SH-SY5Y (cell line): ENCODE measurements around the gene SPATA2.

Experiments
- GATA2 ChIP-seq: IDR thresholded peaks from 2 replicates; pipeline ENCODE4 v1.6.1; 2011; ENCODE audit warnings: mild to moderate bottlenecking, low read depth, low read length
- GATA3 ChIP-seq: IDR thresholded peaks from 2 replicates; pipeline ENCODE4 v1.6.1; 2011; ENCODE audit warnings: low read depth, mild to moderate bottlenecking, low read length, moderate library complexity

Gene SPATA2, protein sequence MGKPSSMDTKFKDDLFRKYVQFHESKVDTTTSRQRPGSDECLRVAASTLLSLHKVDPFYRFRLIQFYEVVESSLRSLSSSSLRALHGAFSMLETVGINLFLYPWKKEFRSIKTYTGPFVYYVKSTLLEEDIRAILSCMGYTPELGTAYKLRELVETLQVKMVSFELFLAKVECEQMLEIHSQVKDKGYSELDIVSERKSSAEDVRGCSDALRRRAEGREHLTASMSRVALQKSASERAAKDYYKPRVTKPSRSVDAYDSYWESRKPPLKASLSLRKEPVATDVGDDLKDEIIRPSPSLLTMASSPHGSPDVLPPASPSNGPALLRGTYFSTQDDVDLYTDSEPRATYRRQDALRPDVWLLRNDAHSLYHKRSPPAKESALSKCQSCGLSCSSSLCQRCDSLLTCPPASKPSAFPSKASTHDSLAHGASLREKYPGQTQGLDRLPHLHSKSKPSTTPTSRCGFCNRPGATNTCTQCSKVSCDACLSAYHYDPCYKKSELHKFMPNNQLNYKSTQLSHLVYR

GRCh38 chr20:49915380-49916145 lies at the start of gene SPATA2:
Gene SPATA2 (minus strand): TSS chr20:49915529. CDS start chr20:49908490, 7,039 bp downstream.
- no peak; the same call in 1 of the 2 replicates for TF ChIP-seq GATA2
- no peak for TF ChIP-seq GATA3

DNA sequence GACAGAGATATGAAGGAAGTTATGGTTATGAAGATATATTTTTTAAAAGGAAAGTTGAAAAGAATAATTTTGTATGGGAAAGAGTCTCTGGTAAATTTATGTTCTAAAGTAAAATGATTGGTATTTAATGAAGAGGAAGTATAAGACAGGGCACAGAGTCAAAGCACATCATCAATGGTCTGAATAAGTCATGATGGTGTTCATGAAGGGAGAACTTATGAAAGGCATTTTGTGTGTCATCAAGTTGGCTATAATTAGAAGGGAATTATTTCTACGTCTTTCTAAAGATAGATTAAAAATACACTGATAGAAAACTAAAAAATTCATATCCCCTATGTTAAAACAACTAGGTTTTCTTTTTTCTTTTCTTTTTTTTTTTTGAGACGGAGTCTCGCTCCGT lies 46.1 kb upstream of the SPATA2 start:
- no peak for TF ChIP-seq GATA2
- TF ChIP-seq GATA3, result no peak

- TF ChIP-seq GATA3 (no peak), GATA2 (no peak)
Observed at GRCh38 chr20:49956689-49957088, 41.4 kb upstream of the SPATA2 start.

- TF ChIP-seq GATA3 (no peak), GATA2 (no peak)
Observed at GRCh38 chr20:49955167-49955566, 39.8 kb upstream of the SPATA2 start.

- TF ChIP-seq GATA2, result no peak
- TF ChIP-seq GATA3, result no peak
Observed at GRCh38 chr20:49951151-49951550, 35.8 kb upstream of the SPATA2 start.

- TF ChIP-seq GATA3 (no peak), GATA2 (no peak)
Observed at GRCh38 chr20:49948809-49949507, 33.6 kb upstream of the SPATA2 start.

- TF ChIP-seq GATA3, result no peak
- TF ChIP-seq GATA2, result no peak
Observed at GRCh38 chr20:49948178-49948577, 32.8 kb upstream of the SPATA2 start.

GRCh38 chr20:49945701-49946477 lies 30.6 kb upstream of the SPATA2 start:
- TF ChIP-seq GATA3 (no peak), GATA2 (no peak)

GRCh38 chr20:49945306-49945700 lies 30.0 kb upstream of the SPATA2 start:
- no peak for TF ChIP-seq GATA3
- TF ChIP-seq GATA2, result no peak

GRCh38 chr20:49942942-49943341 lies 27.6 kb upstream of the SPATA2 start:
- TF ChIP-seq GATA3 (no peak), GATA2 (no peak)

DNA sequence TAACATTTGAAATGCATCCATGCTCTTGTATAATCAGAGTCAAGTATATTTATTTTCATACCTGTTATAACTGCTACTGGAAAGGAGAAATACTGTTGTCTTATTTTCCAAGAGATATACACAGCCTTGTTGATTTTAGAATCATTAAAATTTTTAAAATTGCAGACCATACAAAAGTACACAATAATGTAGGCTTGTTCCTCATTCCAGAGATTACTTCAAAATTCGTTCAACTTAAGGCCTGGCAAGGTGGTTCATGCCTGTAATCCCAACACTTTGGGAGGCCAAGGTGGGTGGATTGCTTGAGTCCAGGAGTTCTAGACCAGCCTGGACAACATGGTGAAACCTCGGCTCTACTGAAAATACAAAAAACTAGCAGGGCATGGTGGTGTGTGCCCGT lies 27.0 kb upstream of the SPATA2 start:
- no peak for TF ChIP-seq GATA3
- no peak for TF ChIP-seq GATA2

GRCh38 chr20:49941456-49941855 lies 26.1 kb upstream of the SPATA2 start:
- TF ChIP-seq GATA3, result no peak
- no peak for TF ChIP-seq GATA2

GRCh38 chr20:49938173-49939163 lies 23.1 kb upstream of the SPATA2 start:
- no peak for TF ChIP-seq GATA2
- no peak for TF ChIP-seq GATA3
